ENCODE measurements around the gene HSPA12A.
"Not testable (repeated sequence)": the region's sequence is repeated elsewhere in the genome, so short reads cannot be mapped to it uniquely, and the experiment has no call there.

Gene HSPA12A

GRCh38 chr10:116712519-116712918, 29.8 kb downstream of the HSPA12A start:
- DNase-seq, result no peak

- not testable (repeated sequence) for DNase-seq
Observed at GRCh38 chr10:116711803-116712202, 30.6 kb downstream of the HSPA12A start.

GRCh38 chr10:116710076-116710475, 32.3 kb downstream of the HSPA12A start:
- no peak for DNase-seq

- DNase-seq, result no peak
Observed at GRCh38 chr10:116708877-116709276, 33.5 kb downstream of the HSPA12A start.

- DNase-seq, result no peak
Observed at GRCh38 chr10:116708391-116708821, 34.0 kb downstream of the HSPA12A start.

GRCh38 chr10:116707981-116708380, 34.4 kb downstream of the HSPA12A start:
- DNase-seq, result no peak

GRCh38 chr10:116706281-116706680, 36.1 kb downstream of the HSPA12A start:
- DNase-seq, result no peak

GRCh38 chr10:116705498-116705897, 36.9 kb downstream of the HSPA12A start:
- DNase-seq, result no peak

- DNase-seq, result no peak
Observed at GRCh38 chr10:116704926-116705325, 37.4 kb downstream of the HSPA12A start.

- DNase-seq, result no peak
Observed at GRCh38 chr10:116702165-116702564, 40.2 kb downstream of the HSPA12A start.

- DNase-seq, result no peak
Observed at GRCh38 chr10:116699471-116700150, 42.8 kb downstream of the HSPA12A start.

GRCh38 chr10:116699049-116699448, 43.3 kb downstream of the HSPA12A start:
- no peak for DNase-seq

- no peak for DNase-seq
Observed at GRCh38 chr10:116698364-116698763, 44.0 kb downstream of the HSPA12A start.

- no peak for DNase-seq
Observed at GRCh38 chr10:116697816-116698215, 44.5 kb downstream of the HSPA12A start.

GRCh38 chr10:116696919-116697318, 45.4 kb downstream of the HSPA12A start:
- DNase-seq, result no peak

- no peak for DNase-seq
Observed at GRCh38 chr10:116694927-116695268, 47.5 kb downstream of the HSPA12A start.

GRCh38 chr10:116694243-116694926, 48.0 kb downstream of the HSPA12A start:
- no peak for DNase-seq

- no peak for DNase-seq
Observed at GRCh38 chr10:116692225-116692624, 50.1 kb downstream of the HSPA12A start.

- DNase-seq, result no peak
Observed at GRCh38 chr10:116691635-116692034, 50.7 kb downstream of the HSPA12A start.

GRCh38 chr10:116690356-116691322, 51.7 kb downstream of the HSPA12A start:
- DNase-seq, result no peak

GRCh38 chr10:116689744-116690143, 52.6 kb downstream of the HSPA12A start:
- no peak for DNase-seq

GRCh38 chr10:116688741-116689495, 53.4 kb downstream of the HSPA12A start:
- DNase-seq, result no peak

- DNase-seq, result no peak
Observed at GRCh38 chr10:116688241-116688711, 54.1 kb downstream of the HSPA12A start.

Data from stimulated activated CD8-positive, alpha-beta memory T cell treated with anti-CD3 and anti-CD28 coated beads, Interleukin-4, amount 100 ng/mL, for 48 hours (primary cell).